AG04449 (cell line): ENCODE results near the gene NUP210.
A peak's percentile ranks its signal among the peaks of the same experiment; 100 is the strongest.

Source experiments
- CTCF ChIA-PET: fragments of 350-600 bp; formaldehyde crosslinking; extraction: SDS; loops from one replicate; lab custom pipeline; 2021; ENCODE audit warnings: antibody characterized with exemption; lab: Yijun Ruan, JAX
- POLR2A ChIA-PET: fragments of 400-600, 350-600 bp; formaldehyde crosslinking; extraction: SDS; loops from one replicate; lab custom pipeline; 2020; ENCODE audit warnings: antibody characterized with exemption, inconsistent platforms; lab: Yijun Ruan, JAX
- DNase-seq: peaks from one replicate; pipeline ENCODE4 v3.0.0-alpha.2; 2010; ENCODE audit warnings: low read depth, low spot score
- H3K4me3 ChIP-seq: 2 replicates; pipeline ENCODE4 v1.5.1; 2011; ENCODE audit warnings: low read depth, mild to moderate bottlenecking, control low read depth, low read length
- CTCF ChIP-seq: IDR thresholded peaks from one replicate; pipeline ENCODE4 v1.5.1; 2011; ENCODE audit warnings: mild to moderate bottlenecking, moderate library complexity, low read length, control low read depth, inconsistent platforms; ENCODE audit not compliant: insufficient read depth; ENCODE audit errors: missing control alignments

Gene NUP210

DNA sequence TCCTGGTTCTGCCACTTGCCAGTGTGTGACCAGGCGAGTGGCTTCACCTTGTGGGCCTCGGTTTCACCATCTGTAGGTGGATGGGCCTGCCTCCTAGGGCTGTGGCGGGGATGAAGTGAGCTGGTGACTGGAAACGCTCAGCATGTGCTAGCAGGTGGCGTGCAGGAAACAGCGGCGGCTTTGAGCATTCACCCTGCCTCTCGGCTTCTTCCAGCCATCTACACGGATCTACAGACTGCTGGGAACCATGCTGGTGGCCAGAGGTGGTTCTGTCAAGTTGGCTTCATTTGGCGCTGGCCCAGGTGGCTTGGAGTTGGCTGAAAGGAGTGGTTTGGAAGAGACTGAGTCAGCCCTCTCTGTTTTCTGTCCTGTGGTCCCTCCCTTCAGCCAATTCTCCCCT is 106.3 kb downstream of the NUP210 start:
- CTCF ChIA-PET, result no interaction called here
- POLR2A ChIA-PET, result no interaction called here
- no peak overlapping the region for H3K4me3 ChIP-seq
- no peak for DNase-seq
- TF ChIP-seq CTCF, result no peak

- ChIA-PET POLR2A (no interaction called here), CTCF (no interaction called here)
- DNase-seq, result no peak
- H3K4me3 ChIP-seq, result no peak overlapping the region
- TF ChIP-seq CTCF, result no peak
Measured at GRCh38 chr3:13309004-13309403, 111.1 kb downstream of the NUP210 start.

- ChIA-PET CTCF (no interaction called here), POLR2A (no interaction called here)
- H3K4me3 ChIP-seq, result no peak overlapping the region
- no peak for DNase-seq
- peak; percentile 24 for TF ChIP-seq CTCF
Measured at GRCh38 chr3:13308380-13308801, 111.7 kb downstream of the NUP210 start.

- no peak overlapping the region for H3K4me3 ChIP-seq
- DNase-seq, result no peak
- CTCF ChIA-PET, result no interaction called here
- TF ChIP-seq CTCF, result no peak
- POLR2A ChIA-PET, result no interaction called here
Measured at GRCh38 chr3:13307041-13307440, 113.1 kb downstream of the NUP210 start.

DNA sequence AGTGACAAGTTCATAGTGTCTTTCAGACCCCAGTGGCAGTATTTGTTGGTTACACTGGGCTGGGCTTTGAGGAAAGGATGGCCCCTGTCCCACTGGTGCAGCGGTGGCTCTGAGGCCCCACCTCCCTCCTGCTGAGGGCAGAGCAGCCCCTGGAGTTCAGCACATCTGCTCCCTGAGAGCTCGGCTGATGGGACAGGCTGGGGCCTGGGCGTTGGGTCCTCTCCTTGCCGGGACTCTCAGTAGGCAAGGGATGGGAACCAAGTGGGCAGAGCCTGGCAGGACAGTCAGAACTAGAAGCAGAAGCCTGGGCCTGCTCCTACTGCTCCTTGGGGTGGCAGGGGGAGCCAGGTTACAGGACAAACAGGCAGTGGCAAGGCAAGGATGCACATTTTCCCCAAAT is 114.5 kb downstream of the NUP210 start:
- no peak for DNase-seq
- ChIA-PET CTCF (no interaction called here), POLR2A (no interaction called here)
- TF ChIP-seq CTCF, result no peak
- no peak overlapping the region for H3K4me3 ChIP-seq

DNA sequence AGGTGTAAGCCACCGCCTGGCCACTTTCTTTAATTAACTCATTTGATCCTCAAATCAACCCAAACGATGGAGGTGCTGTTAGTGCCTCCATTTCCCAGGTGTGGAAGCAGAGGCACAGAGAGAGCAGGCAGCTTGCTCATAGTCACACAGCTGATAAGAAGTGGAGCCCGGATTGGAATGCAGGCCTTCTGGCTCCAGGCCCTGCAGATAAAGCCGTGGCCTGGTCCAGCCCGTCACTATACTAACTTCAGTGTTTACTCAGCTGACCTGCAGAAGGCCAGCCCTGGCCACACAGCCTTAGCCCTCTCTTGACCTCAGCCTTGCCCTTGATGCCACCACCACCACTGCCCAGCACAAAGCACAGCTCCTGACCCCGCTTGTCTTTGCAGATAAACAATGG is 116.7 kb downstream of the NUP210 start:
- ChIA-PET CTCF (interaction anchor here (0.8 to 1.7 kb wide), 2 partner anchors 9 to 150 kb away, joined by 3 to 6 read pairs; no protein-coding TSS in a partner anchor), POLR2A (no interaction called here)
- no peak for DNase-seq
- no peak for TF ChIP-seq CTCF
- H3K4me3 ChIP-seq, result no peak overlapping the region
